ENCODE measurements around the gene HDAC4. TPM values are rescaled to one million over a fixed set of nuclear protein-coding genes. Genes with fewer than 3 reads are reported as not detected.

The HDAC4 gene
- total and polyA plus RNA-seq, 2 experiments from 2014 or later: 8.1 to 41.8 TPM

GRCh38 chr2:239309398-239310245, 91.2 kb downstream of the HDAC4 start (continued):
- TF ChIP-seq REST (IDR thresholded peaks at IDR 0.05; ENCODE audit: unreplicated experiment): no peak
- no peak for TF ChIP-seq NANOG (IDR thresholded peaks at IDR 0.05; ENCODE audit: borderline replicate concordance)
- TF ChIP-seq STAT1 (IDR thresholded peaks at IDR 0.05; ENCODE audit: unreplicated experiment): no peak

- Histone ChIP-seq H3F3A (replicated peaks; ENCODE audit: low read depth) (no peaks in the 10 kb centered on the region), H3K27me3 (ENCODE audit: insufficient read depth) (no peaks in the 10 kb centered on the region), H3K9me2 (ENCODE audit: insufficient read depth) (no peaks in the 10 kb centered on the region), H2AFZ (no peak overlapping the region), H3K36me3 (ENCODE audit: insufficient read depth) (no peaks in the 10 kb centered on the region), H3K4me1 (ENCODE audit: insufficient read depth) (no peaks in the 10 kb centered on the region), H3K79me2 (replicated peaks; ENCODE audit: insufficient read depth) (peaks cover 80% of the 10 kb centered on the region), H3K27ac (ENCODE audit: low read depth) (no peak overlapping the region), H3K4me2 (no peak overlapping the region), H4K20me1 (replicated peaks; ENCODE audit: insufficient read depth) (peaks cover 15% of the 10 kb centered on the region), H3K4me3 (no peak overlapping the region)
- TF ChIP-seq CTCF (conservative IDR thresholded peaks at IDR 0.05; ENCODE audit: low read depth in 2 of 2): no peak
- TF ChIP-seq REST (IDR thresholded peaks at IDR 0.05; ENCODE audit: unreplicated experiment): no peak
- TF ChIP-seq ETS1 (IDR thresholded peaks at IDR 0.05): no peak
- TF ChIP-seq ZNF331 (CRISPR knock-in tag; IDR thresholded peaks at IDR 0.05; ENCODE audit: low read depth): no peak
- no peak for TF ChIP-seq ZNF114 (CRISPR knock-in tag; IDR thresholded peaks at IDR 0.05)
- TF ChIP-seq EZH2phosphoT487 (IDR thresholded peaks at IDR 0.05; ENCODE audit: unreplicated experiment): no peak
- ATAC-seq (peak; percentile 23), DNase-seq (ENCODE audit: low spot score) (no peak)
- H3K36me3 Mint-ChIP-seq (ENCODE audit: low read depth): peaks cover 7% of the 10 kb centered on the region
- H3K9me3 Mint-ChIP-seq: peaks cover 3% of the 10 kb centered on the region; the same call in 2 of the 3 replicates
- H3K27ac Mint-ChIP-seq: 0 out of 2 replicates have a peak overlapping the region, but pooled peaks have one; percentile 74
- H3K4me3 Mint-ChIP-seq: no peak overlapping the region
- peaks cover 31% of the 10 kb centered on the region for H3K4me1 Mint-ChIP-seq
- peaks cover 8% of the 10 kb centered on the region for H3K27me3 Mint-ChIP-seq (ENCODE audit: insufficient read depth, low read depth, poor library complexity)
Measured at GRCh38 chr2:239308661-239309397, 92.0 kb downstream of the HDAC4 start.

Measured in GM23338 (cell line).